Measurements from ENCODE around the gene METTL4.

The METTL4 gene, protein sequence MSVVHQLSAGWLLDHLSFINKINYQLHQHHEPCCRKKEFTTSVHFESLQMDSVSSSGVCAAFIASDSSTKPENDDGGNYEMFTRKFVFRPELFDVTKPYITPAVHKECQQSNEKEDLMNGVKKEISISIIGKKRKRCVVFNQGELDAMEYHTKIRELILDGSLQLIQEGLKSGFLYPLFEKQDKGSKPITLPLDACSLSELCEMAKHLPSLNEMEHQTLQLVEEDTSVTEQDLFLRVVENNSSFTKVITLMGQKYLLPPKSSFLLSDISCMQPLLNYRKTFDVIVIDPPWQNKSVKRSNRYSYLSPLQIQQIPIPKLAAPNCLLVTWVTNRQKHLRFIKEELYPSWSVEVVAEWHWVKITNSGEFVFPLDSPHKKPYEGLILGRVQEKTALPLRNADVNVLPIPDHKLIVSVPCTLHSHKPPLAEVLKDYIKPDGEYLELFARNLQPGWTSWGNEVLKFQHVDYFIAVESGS

DNA sequence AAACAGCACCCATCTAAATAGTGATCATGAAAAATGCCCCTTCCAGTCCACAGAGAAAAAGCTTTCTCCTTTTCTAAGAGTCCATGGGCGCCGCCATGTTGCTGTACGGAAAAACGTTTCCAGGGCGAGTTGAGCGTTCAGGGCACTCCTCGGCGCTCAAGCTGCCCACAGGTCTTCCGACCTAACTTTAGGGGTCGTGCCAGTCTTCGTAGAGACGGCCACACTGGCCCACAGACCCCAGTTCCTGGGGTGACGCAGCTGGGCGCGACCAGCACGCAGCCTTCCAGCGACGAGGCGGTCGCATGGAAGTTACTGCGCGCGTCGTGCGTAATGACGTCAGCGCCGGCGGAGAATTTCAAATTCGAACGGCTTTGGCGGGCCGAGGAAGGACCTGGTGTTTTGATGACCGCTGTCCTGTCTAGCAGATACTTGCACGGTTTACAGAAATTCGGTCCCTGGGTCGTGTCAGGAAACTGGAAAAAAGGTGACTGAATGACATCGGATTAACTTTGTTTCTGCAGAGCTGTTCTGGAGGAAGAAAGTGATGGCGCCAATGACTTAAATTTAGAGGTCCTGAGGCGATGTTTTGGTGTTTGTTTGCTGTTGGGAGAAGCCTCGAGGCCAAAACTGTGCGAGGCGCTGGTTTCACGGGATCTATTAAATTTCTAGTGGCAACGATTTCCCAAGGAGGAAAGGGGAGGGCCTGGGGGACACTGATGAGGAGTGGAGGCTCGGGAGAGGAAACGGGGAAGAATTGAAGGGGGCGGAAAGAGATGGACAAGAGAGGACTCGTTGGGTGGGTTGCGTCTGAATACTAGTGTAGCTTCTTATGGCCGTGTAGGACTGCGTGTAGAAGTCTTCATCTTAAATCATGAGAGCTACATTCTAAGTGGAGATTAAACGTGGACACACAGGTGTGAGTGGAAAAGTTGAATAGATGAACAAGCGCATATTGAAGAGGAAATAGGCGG lies at the start of gene METTL4, which contains the start of gene NDC80:
TSS of gene METTL4 (minus strand) at position 306 of the 971 bp plus-strand sequence. CDS start 4,289 bp downstream, outside the sequence.
TSS of gene NDC80 (plus strand) at position 358 of the 971 bp plus-strand sequence. CDS start 1,429 bp downstream, outside the sequence.
- H3K27me3 Mint-ChIP-seq, result no peaks in the 10 kb centered on the region
- peak within 1 kb of the TSS; percentile 94 for H3K4me3 Mint-ChIP-seq
- no peaks in the 10 kb centered on the region for H3K9me3 Mint-ChIP-seq
- H3K27ac Mint-ChIP-seq, result peak within 1 kb of the TSS; percentile 95
- peaks cover 49% of the 10 kb centered on the region for H3K36me3 Mint-ChIP-seq (ENCODE audit: low read depth)
- peaks cover 58% of the 10 kb centered on the region for H3K4me1 Mint-ChIP-seq (ENCODE audit: low read depth)

DNA sequence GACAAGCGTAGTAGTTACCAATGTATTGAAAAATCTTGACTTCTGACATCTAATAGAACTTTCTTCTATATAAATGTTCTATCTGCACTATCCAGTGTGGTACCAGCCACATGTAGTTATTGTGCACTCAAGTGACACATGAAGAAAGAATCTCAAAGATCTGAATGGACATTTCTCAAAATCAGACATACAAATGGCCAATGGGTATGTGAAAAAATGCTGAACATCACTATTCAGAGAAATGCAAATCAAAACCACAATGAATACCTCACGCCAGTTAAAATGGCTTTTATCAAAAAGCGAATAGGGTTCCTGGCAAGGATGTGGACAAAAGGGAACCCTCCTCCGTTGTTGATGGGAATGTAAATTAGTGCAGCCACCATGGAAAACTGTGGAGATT lies 46.7 kb upstream of the METTL4 start:
- Mint-ChIP-seq H3K4me1 (ENCODE audit: low read depth) (peaks cover 3% of the 10 kb centered on the region), H3K27me3 (no peaks in the 10 kb centered on the region), H3K27ac (no peak overlapping the region), H3K36me3 (ENCODE audit: low read depth) (peaks cover 42% of the 10 kb centered on the region), H3K4me3 (no peak overlapping the region), H3K9me3 (no peaks in the 10 kb centered on the region)

DNA sequence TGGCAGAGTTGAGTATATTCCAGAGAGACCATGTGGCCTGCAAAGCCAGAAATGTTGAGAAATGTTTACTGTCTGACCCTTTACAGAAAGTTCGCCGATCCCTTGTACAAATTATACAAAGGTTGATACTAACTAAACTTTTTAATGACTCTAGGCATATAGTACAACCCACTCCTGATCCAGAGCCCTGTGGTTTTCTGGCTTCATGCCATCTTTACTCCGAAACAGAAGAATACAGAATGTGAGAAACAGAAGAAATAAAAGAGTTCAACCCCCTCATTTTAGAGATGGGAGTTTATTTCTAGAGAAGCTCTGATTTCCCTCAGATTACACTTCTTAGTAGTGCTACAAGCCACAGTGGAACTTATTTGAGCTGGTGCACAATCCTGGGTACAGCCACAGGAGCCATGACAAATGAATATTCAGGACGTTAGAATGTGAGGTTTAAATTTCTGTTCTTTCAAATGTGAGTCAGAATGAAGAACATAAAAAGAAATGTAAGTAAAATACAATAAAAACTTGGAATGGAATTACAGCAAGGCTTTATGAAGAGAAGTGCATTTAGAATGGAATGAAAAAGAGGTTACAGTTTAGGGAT lies 46.2 kb upstream of the METTL4 start:
- H3K4me3 Mint-ChIP-seq, result no peak overlapping the region
- H3K9me3 Mint-ChIP-seq, result no peaks in the 10 kb centered on the region
- H3K27me3 Mint-ChIP-seq, result no peaks in the 10 kb centered on the region
- H3K27ac Mint-ChIP-seq, result no peak overlapping the region
- peaks cover 3% of the 10 kb centered on the region for H3K4me1 Mint-ChIP-seq (ENCODE audit: low read depth)
- peaks cover 47% of the 10 kb centered on the region for H3K36me3 Mint-ChIP-seq (ENCODE audit: low read depth)

DNA sequence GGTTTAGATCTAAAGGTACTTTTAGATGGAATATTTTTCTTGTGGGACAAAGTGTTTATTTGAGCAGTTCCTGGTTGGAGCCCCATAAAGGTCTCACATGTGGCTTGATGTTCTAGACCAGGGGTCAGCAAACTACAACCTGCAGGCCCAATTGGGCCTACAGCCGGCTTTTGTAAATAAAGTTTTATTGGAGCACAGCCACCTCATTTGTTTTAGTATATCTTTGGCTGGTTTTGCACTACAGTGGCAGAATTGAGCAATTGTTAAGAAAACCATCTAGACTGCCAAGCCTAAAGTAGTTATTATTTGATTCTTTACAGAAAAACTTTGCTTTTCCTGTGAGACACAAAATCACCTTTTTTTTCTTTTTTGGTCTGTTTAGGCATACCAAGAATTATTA lies 41.7 kb upstream of the METTL4 start:
- H3K27ac Mint-ChIP-seq, result no peak overlapping the region
- no peaks in the 10 kb centered on the region for H3K9me3 Mint-ChIP-seq
- H3K27me3 Mint-ChIP-seq, result no peaks in the 10 kb centered on the region
- peaks cover 81% of the 10 kb centered on the region for H3K36me3 Mint-ChIP-seq (ENCODE audit: low read depth)
- no peak overlapping the region for H3K4me3 Mint-ChIP-seq
- H3K4me1 Mint-ChIP-seq (ENCODE audit: low read depth), result peaks cover 3% of the 10 kb centered on the region

GRCh38 chr18:2610549-2610948 lies 39.2 kb upstream of the METTL4 start:
- peaks cover 19% of the 10 kb centered on the region for H3K4me1 Mint-ChIP-seq (ENCODE audit: low read depth)
- H3K36me3 Mint-ChIP-seq (ENCODE audit: low read depth), result peaks cover 80% of the 10 kb centered on the region
- no peaks in the 10 kb centered on the region for H3K27me3 Mint-ChIP-seq
- no peak overlapping the region for H3K4me3 Mint-ChIP-seq
- H3K27ac Mint-ChIP-seq, result no peak overlapping the region
- no peaks in the 10 kb centered on the region for H3K9me3 Mint-ChIP-seq

DNA sequence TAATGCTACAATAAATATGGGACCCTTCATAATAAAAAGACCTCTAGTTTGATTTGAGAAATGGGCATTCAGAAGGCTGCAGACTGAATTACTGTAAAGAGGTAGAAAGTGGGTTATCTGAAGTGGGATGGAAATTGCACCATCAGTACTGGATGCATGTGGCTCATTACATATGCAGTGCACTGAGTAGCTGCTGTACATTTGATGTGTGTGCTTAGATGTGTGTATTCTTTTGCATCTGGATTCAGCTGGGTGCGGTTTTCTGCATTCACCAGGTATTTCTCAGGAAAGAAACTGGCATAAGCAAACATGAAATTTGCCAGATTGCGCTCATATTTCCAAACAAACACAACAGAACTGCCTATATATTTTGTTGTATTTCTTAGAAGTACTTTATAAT lies 38.3 kb upstream of the METTL4 start:
- Mint-ChIP-seq H3K4me1 (ENCODE audit: low read depth) (peaks cover 29% of the 10 kb centered on the region), H3K4me3 (no peak overlapping the region), H3K27me3 (no peaks in the 10 kb centered on the region), H3K27ac (no peak overlapping the region), H3K36me3 (ENCODE audit: low read depth) (peaks cover 78% of the 10 kb centered on the region), H3K9me3 (no peaks in the 10 kb centered on the region)

- peaks cover 39% of the 10 kb centered on the region for H3K4me1 Mint-ChIP-seq (ENCODE audit: low read depth)
Measured at GRCh38 chr18:2606335-2606734, 35.0 kb upstream of the METTL4 start.

GRCh38 chr18:2602844-2603243 lies 31.5 kb upstream of the METTL4 start:
- H3K4me1 Mint-ChIP-seq (ENCODE audit: low read depth), result peaks cover 39% of the 10 kb centered on the region
- H3K4me3 Mint-ChIP-seq, result no peak overlapping the region
- peak overlapping the region; percentile 10 for H3K27ac Mint-ChIP-seq
- H3K9me3 Mint-ChIP-seq, result no peaks in the 10 kb centered on the region
- no peaks in the 10 kb centered on the region for H3K27me3 Mint-ChIP-seq
- peaks cover 79% of the 10 kb centered on the region for H3K36me3 Mint-ChIP-seq (ENCODE audit: low read depth)

More at GRCh38 chr18:2606335-2606734, 35.0 kb upstream of the METTL4 start:
- Mint-ChIP-seq H3K27ac (peak overlapping the region; percentile 83), H3K27me3 (no peaks in the 10 kb centered on the region), H3K4me3 (peak overlapping the region; percentile 49), H3K36me3 (ENCODE audit: low read depth) (peaks cover 76% of the 10 kb centered on the region), H3K9me3 (no peaks in the 10 kb centered on the region)

- Mint-ChIP-seq H3K9me3 (peaks cover 3% of the 10 kb centered on the region), H3K4me3 (no peak overlapping the region), H3K4me1 (ENCODE audit: low read depth) (peaks cover 36% of the 10 kb centered on the region)
Measured at GRCh38 chr18:2597639-2598038, 26.3 kb upstream of the METTL4 start.

GRCh38 chr18:2590303-2590702 lies 19.0 kb upstream of the METTL4 start:
- H3K27ac Mint-ChIP-seq, result peak overlapping the region; percentile 82
- H3K4me3 Mint-ChIP-seq, result peak overlapping the region; percentile 51
- H3K9me3 Mint-ChIP-seq, result no peaks in the 10 kb centered on the region
- H3K36me3 Mint-ChIP-seq (ENCODE audit: low read depth), result peaks cover 85% of the 10 kb centered on the region
- H3K27me3 Mint-ChIP-seq, result no peaks in the 10 kb centered on the region
- H3K4me1 Mint-ChIP-seq (ENCODE audit: low read depth), result peaks cover 61% of the 10 kb centered on the region

More at GRCh38 chr18:2597639-2598038, 26.3 kb upstream of the METTL4 start:
- H3K36me3 Mint-ChIP-seq (ENCODE audit: low read depth), result peaks cover 80% of the 10 kb centered on the region
- H3K27me3 Mint-ChIP-seq, result no peaks in the 10 kb centered on the region
- no peak overlapping the region for H3K27ac Mint-ChIP-seq

GRCh38 chr18:2589345-2590068 lies 18.2 kb upstream of the METTL4 start:
- Mint-ChIP-seq H3K27ac (peak overlapping the region; percentile 92), H3K9me3 (no peaks in the 10 kb centered on the region), H3K27me3 (no peaks in the 10 kb centered on the region), H3K4me1 (ENCODE audit: low read depth) (peaks cover 55% of the 10 kb centered on the region), H3K4me3 (peak overlapping the region; percentile 63), H3K36me3 (ENCODE audit: low read depth) (peaks cover 85% of the 10 kb centered on the region)

- Mint-ChIP-seq H3K4me1 (ENCODE audit: low read depth) (peaks cover 52% of the 10 kb centered on the region), H3K9me3 (no peaks in the 10 kb centered on the region), H3K36me3 (ENCODE audit: low read depth) (peaks cover 80% of the 10 kb centered on the region), H3K27me3 (no peaks in the 10 kb centered on the region), H3K4me3 (peak overlapping the region; percentile 63), H3K27ac (peak overlapping the region; percentile 92)
Measured at GRCh38 chr18:2588666-2589344, 17.5 kb upstream of the METTL4 start.

DNA sequence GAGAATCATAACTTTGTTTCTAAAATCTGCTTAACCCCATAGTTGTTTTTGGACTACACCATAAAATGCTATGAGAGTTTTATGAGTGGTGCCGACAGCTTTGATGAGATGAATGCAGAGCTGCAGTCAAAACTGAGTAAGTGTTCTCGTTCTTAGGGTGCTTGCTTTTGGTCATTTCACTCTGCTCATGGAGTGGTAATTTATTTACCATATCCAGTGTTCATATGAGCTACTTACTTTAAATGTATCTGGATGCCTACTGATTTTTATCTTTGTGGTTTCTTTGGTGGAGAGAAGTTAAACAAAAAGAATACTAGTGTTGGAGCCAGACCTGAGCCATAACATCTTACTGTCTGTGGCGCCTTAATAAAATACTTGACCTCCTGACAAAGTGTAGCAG lies 16.5 kb upstream of the METTL4 start:
- H3K4me3 Mint-ChIP-seq, result no peak overlapping the region
- H3K4me1 Mint-ChIP-seq (ENCODE audit: low read depth), result peaks cover 46% of the 10 kb centered on the region
- H3K27ac Mint-ChIP-seq, result peak overlapping the region; percentile 27

More for the DNA sequence above, 16.5 kb upstream of the METTL4 start:
- peaks cover 79% of the 10 kb centered on the region for H3K36me3 Mint-ChIP-seq (ENCODE audit: low read depth)
- H3K27me3 Mint-ChIP-seq, result no peaks in the 10 kb centered on the region
- no peaks in the 10 kb centered on the region for H3K9me3 Mint-ChIP-seq
